Measurements from ENCODE around the gene ISG15.

- TF ChIP-seq POLR2A (IDR thresholded peaks at IDR 0.05; ENCODE audit: low read depth, low read length) (no peak), POLR2AphosphoS5 (IDR thresholded peaks at IDR 0.05; ENCODE audit: low read depth, low read length) (no peak), TAF1 (IDR thresholded peaks at IDR 0.05; ENCODE audit: borderline replicate concordance, low read depth, low read length) (no peak)
Measured at GRCh38 chr1:1049318-1050165, 36.2 kb downstream of the ISG15 start.
